ENCODE measurements around the gene TUBB.

- no peak for TF ChIP-seq PAX5 (IDR thresholded peaks at IDR 0.05; ENCODE audit: insufficient read depth, low read length, severe bottlenecking)
- TF ChIP-seq POLR2A (IDR thresholded peaks at IDR 0.05; ENCODE audit: low read depth, low read length): no peak
These were observed 17.1 kb upstream of the TUBB start for GRCh38 chr6:30703011-30703410.
